A549 (cell line): ENCODE measurements around the gene ORC1.

Experiments
- CTCF ChIP-seq: fragments of >200 bp; sonication (Bioruptor Twin); formaldehyde crosslinking; IDR thresholded peaks from 3 replicates; pipeline ENCODE4 v1.5.1; 2016
- ELK1 ChIP-seq: fragments of 150-350 bp; IDR thresholded peaks from 2 replicates; pipeline ENCODE4 v1.6.1; 2014; ENCODE audit warnings: low read depth, mild to moderate bottlenecking, low read length

- TF ChIP-seq CTCF, result no peak
- TF ChIP-seq ELK1, result no peak
Measured at GRCh38 chr1:52365071-52365745, 39.0 kb downstream of the ORC1 start.
